Body of pancreas (tissue), 4 donors: ENCODE measurements around the gene TSHZ2. TPM values are rescaled to one million over a fixed set of nuclear protein-coding genes. Genes with fewer than 3 reads are reported as not detected.

Experiments used
- ATAC-seq: fragments of 150-250 bp; one replicate; pipeline ENCODE4 v1.9.1; 2016
- DNase-seq, 4 donors: peaks; one replicate each; pipeline ENCODE4 v3.0.0-alpha.2; 2019
- H3K27ac ChIP-seq, 4 donors: fragments of 200-600 bp; sonication (generic); 1 replicate in 3 of 4; 2 replicates in 1 of 4; pipeline versions ENCODE4 v1.5.1 to v1.6.1; 2016 to 2019; ENCODE audit warnings: mild to moderate bottlenecking in 1 of 4, mixed read lengths in 1 of 4, moderate library complexity in 1 of 4
- H3K27me3 ChIP-seq, 2 donors: fragments of 200-600 bp; sonication (generic); one replicate each; pipeline ENCODE4 v1.6.0; 2016; ENCODE audit warnings: mild to moderate bottlenecking in 1 of 2
- H3K36me3 ChIP-seq, 2 donors: fragments of 200-600 bp; sonication (generic); replicated peaks in 1 of 2; 2 replicates each; pipeline ENCODE4 v1.5.1; 2016; ENCODE audit warnings: low read depth in 2 of 2; ENCODE audit not compliant: insufficient read depth in 1 of 2
- H3K4me1 ChIP-seq: fragments of 200-600 bp; sonication (generic); one replicate; pipeline ENCODE4 v1.6.0; 2016
- H3K4me3 ChIP-seq, 2 donors: fragments of 200-600 bp; sonication (generic); 1 replicate in 1 of 2; 2 replicates in 1 of 2; pipeline ENCODE4 v1.5.1; 2016 to 2019
- H3K9me3 ChIP-seq, 3 donors: fragments of 200-600 bp; sonication (generic); 1 replicate in 2 of 3; 2 replicates in 1 of 3; pipeline ENCODE4 v1.5.1; 2016
- POLR2A ChIP-seq, 3 donors: fragments of 450-650 bp; IDR thresholded peaks; one replicate each; pipeline ENCODE4 v1.6.1; 2016; ENCODE audit warnings: antibody characterized with exemption in 3 of 3, mild to moderate bottlenecking in 2 of 3
- WGBS, 2 donors: methylation state at CpG; one replicate each; pipeline ENCODE4 v1.1.5; 2017; 5-methylcytosine and 5-hydroxymethylcytosine counted together
- intact Hi-C: fragments of 100-400 bp; cut with DNase I; formaldehyde crosslinking; loops from one replicate; pipeline ENCODE4 v1.15.1; 2023
- total RNA-seq, 2 donors: library from RNA; depleted of rRNA; stranded (reverse); fragments of >200 nt; gene quantifications; one replicate each; pipeline ENCODE4 v1.1.0, GENCODE V29; 2016
- TF ChIP-seq, protein P1 (sequence below), 7 experiments: fragments of 450-650 bp in 4 of 7; fragments of 200-600 bp in 3 of 7; sonication (generic) in 3 of 7; IDR thresholded peaks; one replicate each; pipeline ENCODE4 v1.5.1; 2016 to 2019; ENCODE audit warnings: antibody characterized with exemption in 7 of 7

TSHZ2 gene
- total RNA-seq, 2 donors from 2014 or later: 6.0 to 9.6 TPM

DNA sequence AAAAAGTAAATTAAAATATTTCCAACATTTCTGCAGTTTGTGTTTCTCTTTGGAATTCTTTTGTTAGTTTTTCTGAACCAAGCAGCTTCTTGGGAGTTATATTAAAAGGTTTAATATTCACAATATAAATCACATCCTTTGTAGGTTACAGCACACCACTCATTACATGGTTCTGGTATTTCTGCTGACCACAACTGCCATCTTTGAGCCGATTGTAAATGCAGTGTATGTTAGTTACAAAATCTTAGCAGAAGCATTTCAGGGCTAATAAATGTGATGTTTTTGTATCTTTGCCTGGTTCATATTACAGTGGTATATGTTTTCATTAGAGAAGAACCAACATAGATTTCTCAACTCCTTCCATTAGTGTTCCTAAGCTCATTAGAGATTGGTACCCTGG is 19.1 kb upstream of the TSHZ2 start:
- ATAC-seq: no peak
- H3K27me3 ChIP-seq: no peaks in the 10 kb centered on the region
- no peak for DNase-seq
- H3K27ac ChIP-seq: no peak overlapping the region
- H3K36me3 ChIP-seq: no peaks in the 10 kb centered on the region
- H3K4me3 ChIP-seq: no peak overlapping the region
- WGBS, 2 donors: 58 to 94% methylated on average over 1 of the region's 1 CpG
- no peaks in the 10 kb centered on the region for H3K4me1 ChIP-seq
- H3K9me3 ChIP-seq: no peaks in the 10 kb centered on the region
- intact Hi-C loops: no loop called here
- TF ChIP-seq POLR2A (IDR thresholded peaks at IDR 0.05): no peak
- TF ChIP-seq, protein P1, sequence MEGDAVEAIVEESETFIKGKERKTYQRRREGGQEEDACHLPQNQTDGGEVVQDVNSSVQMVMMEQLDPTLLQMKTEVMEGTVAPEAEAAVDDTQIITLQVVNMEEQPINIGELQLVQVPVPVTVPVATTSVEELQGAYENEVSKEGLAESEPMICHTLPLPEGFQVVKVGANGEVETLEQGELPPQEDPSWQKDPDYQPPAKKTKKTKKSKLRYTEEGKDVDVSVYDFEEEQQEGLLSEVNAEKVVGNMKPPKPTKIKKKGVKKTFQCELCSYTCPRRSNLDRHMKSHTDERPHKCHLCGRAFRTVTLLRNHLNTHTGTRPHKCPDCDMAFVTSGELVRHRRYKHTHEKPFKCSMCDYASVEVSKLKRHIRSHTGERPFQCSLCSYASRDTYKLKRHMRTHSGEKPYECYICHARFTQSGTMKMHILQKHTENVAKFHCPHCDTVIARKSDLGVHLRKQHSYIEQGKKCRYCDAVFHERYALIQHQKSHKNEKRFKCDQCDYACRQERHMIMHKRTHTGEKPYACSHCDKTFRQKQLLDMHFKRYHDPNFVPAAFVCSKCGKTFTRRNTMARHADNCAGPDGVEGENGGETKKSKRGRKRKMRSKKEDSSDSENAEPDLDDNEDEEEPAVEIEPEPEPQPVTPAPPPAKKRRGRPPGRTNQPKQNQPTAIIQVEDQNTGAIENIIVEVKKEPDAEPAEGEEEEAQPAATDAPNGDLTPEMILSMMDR (IDR thresholded peaks at IDR 0.05): no peak

DNA sequence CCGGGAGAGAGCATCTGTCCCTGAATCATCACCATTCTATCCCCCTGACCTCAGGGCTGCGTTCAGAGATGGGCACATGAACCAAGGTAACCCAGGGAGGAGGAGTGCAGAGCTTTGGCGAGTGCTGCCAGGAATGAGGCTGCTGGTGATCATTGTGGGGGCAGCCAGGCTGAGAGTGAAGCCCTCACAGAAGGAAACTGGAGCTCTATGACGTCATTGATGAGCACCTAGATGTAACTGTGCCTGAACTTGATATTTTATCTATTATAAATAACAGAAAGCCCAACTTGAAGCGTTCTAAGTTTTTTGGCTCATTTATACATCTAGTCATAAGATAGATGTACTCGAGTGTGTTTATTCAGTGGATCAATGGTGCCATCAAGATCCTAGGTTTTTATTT is 17.3 kb upstream of the TSHZ2 start:
- 68 to 76% methylated on average over 6 of the region's 6 CpGs for WGBS, 2 donors
- no peak for ATAC-seq

DNA sequence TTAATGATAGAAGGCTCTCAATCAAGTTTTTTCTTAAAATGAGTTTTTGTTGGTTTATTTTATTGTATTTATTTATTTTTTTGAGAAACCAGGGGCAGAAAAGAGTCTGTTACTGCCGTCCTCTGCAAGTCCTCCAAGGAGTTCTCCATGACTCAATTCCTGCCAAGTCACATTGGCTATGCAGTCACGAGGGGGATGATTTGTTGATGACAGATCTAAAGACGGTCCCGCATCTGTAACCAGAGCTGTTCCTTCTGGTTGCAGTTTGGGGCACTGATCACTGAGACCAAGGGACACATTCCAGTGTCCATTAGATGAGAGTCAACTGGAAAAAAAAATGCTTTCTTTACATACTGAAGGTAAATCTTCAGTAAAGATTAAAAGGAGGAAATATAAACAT is 13.9 kb upstream of the TSHZ2 start:
- Histone ChIP-seq H3K9me3 (no peaks in the 10 kb centered on the region), H3K4me1 (peaks cover 6% of the 10 kb centered on the region), H3K4me3 (no peak overlapping the region), H3K27me3 (no peaks in the 10 kb centered on the region), H3K36me3 (no peaks in the 10 kb centered on the region), H3K27ac (no peak overlapping the region)
- ATAC-seq (no peak), DNase-seq (no peak)
- no peak for TF ChIP-seq POLR2A (IDR thresholded peaks at IDR 0.05)
- TF ChIP-seq, protein P1 (IDR thresholded peaks at IDR 0.05): no peak
- 66 to 80% methylated on average over 4 of the region's 4 CpGs for WGBS, 2 donors
- intact Hi-C loops: no loop called here

More for the DNA sequence above, 17.3 kb upstream of the TSHZ2 start:
- H3K27ac ChIP-seq: no peak overlapping the region
- H3K27me3 ChIP-seq: no peaks in the 10 kb centered on the region
- H3K9me3 ChIP-seq: no peaks in the 10 kb centered on the region
- DNase-seq: no peak
- no peak for TF ChIP-seq POLR2A (IDR thresholded peaks at IDR 0.05)
- TF ChIP-seq, protein P1 (IDR thresholded peaks at IDR 0.05): no peak
- no peak overlapping the region for H3K4me3 ChIP-seq
- H3K4me1 ChIP-seq: peaks cover 6% of the 10 kb centered on the region
- intact Hi-C loops: no loop called here
- H3K36me3 ChIP-seq: no peaks in the 10 kb centered on the region

DNA sequence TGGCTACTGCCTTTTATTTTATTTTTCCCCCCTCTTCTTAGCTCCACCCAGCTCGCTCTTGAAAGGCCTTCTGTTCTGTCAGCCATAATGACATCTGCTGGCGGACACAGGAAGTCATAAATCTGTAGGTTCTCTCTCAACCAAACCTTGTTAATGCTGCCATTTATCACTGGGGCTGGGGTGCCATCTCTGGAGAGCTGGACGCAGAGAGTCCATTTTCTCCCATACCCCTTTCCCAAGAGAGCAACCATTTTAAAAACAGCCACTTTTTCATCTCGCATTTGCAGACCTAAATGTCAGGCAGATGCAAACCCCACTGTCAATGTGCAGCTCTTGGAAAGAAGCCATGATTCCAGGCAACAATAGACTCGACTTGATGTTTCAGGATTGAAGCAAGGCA is 13.0 kb upstream of the TSHZ2 start:
- H3K4me3 ChIP-seq: no peak overlapping the region
- H3K27ac ChIP-seq: no peak overlapping the region
- no peaks in the 10 kb centered on the region for H3K36me3 ChIP-seq
- intact Hi-C loops: no loop called here
- H3K27me3 ChIP-seq: no peaks in the 10 kb centered on the region
- DNase-seq (peak in 2 of 4 donors; percentile 8 to 32), ATAC-seq (no peak)
- TF ChIP-seq, protein P1 (IDR thresholded peaks at IDR 0.05): peak in 3 of 7 experiments; percentile 24 to 44 (median 38)
- TF ChIP-seq POLR2A (IDR thresholded peaks at IDR 0.05): no peak
- WGBS, 2 donors: 35 to 42% methylated on average over 5 of the region's 5 CpGs
- H3K9me3 ChIP-seq: no peaks in the 10 kb centered on the region
- H3K4me1 ChIP-seq: peaks cover 6% of the 10 kb centered on the region

DNA sequence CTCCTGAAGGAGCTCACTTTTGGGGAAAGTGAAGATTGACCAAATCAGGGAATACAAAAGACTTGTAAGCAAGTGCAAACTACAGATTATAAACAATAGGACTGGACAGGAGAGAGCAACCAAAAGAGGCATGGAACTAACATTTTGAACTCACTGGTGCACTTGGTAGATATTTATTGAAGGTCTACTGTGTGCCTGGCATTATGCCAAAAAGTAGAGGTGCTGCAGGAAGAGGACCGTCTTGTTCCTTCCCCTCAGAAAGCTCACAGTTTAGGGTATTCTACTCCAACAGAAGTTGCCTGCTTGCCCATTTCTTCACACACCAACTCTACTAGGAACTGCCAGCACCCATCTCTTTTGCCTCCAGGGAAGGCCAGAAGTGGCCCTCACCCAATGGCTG is 10.0 kb upstream of the TSHZ2 start:
- intact Hi-C loops: no loop called here
- DNase-seq (no peak), ATAC-seq (no peak)
- no peak overlapping the region for H3K4me3 ChIP-seq
- H3K4me1 ChIP-seq: peaks cover 6% of the 10 kb centered on the region
- H3K9me3 ChIP-seq: no peaks in the 10 kb centered on the region
- no peaks in the 10 kb centered on the region for H3K36me3 ChIP-seq
- H3K27me3 ChIP-seq: no peaks in the 10 kb centered on the region
- TF ChIP-seq, protein P1 (IDR thresholded peaks at IDR 0.05): no peak
- no peak for TF ChIP-seq POLR2A (IDR thresholded peaks at IDR 0.05)
- WGBS, 2 donors: 93 to 100% methylated on average over 1 of the region's 1 CpG
- no peak overlapping the region for H3K27ac ChIP-seq
